ENCODE results near the gene PLPPR3.

- TF ChIP-seq SP1 (IDR thresholded peaks at IDR 0.05) (no peak), CTCF (IDR thresholded peaks at IDR 0.05; ENCODE audit: low read depth, low read length, missing input control) (no peak), FOXA2 (IDR thresholded peaks at IDR 0.05) (no peak), RAD21 (IDR thresholded peaks at IDR 0.05) (no peak), JUND (IDR thresholded peaks at IDR 0.05) (no peak), HNF4G (IDR thresholded peaks at IDR 0.05) (no peak), TAF1 (conservative IDR thresholded peaks at IDR 0.05) (no peak), HNF4A (conservative IDR thresholded peaks at IDR 0.05) (no peak), REST (IDR thresholded peaks at IDR 0.05) (no peak), ATF3 (IDR thresholded peaks at IDR 0.05) (no peak), FOXA1 (IDR thresholded peaks at IDR 0.05) (no peak), MAX (IDR thresholded peaks at IDR 0.05) (no peak), RXRA (IDR thresholded peaks at IDR 0.05) (no peak), YY1 (IDR thresholded peaks at IDR 0.05) (no peak)
Measured at GRCh38 chr19:848386-848921, 26.7 kb upstream of the PLPPR3 start.
